NCI-H2196 (cell line): Measurements from ENCODE around the gene SMG6.

ENCODE experiments used
- DNase-seq: peaks from one replicate; lab custom pipeline; 2025; ENCODE audit not compliant: unreplicated experiment; lab: John Stamatoyannopoulos, UW

The SMG6 gene

DNA sequence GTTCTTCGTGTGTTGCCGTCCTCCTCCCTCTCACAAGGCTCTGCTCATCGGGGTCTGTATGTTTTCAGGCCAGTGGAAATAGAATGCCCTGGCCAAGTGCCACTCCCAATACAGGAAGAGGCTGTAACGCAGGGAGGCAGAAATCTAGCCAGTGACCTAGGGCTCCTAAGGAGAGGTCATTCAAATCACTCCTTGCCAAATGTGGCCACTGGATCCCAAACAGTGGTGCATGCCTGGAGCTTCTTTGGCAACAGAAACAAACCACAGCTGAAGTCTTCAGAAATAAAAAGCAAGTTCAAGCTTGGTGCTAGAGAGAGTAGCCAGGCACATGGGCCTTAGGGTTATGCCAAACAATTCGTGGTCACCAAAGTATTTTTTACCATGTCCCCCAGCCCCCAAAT is 66.1 kb downstream of the SMG6 start:
- no peak for DNase-seq

DNA sequence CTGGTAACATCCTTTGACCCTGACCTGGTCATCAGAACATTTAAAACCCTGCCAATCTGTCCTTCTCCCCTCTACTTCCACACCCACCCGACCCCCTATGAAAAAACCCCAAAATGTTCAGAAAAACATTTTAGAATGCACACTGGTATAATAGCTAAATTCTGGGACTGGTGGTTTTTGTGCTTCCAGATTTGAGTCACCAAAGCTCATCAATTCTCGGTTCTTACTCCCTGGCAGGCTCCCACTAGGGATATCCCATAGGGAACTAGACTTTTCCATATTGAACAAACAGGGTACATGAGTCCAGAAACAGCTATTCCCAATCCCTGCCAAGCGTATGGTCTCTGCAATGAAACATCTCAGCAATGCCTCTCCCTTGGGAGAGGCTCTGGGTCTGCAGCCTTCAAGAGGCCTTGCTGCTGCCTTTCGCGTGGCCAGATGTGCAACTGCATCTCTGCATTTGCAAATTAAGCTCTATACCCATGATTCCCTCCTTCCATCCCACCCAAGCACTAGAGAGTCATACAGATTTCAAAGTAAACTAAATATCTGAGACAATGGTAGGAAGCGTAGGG is 67.7 kb downstream of the SMG6 start:
- DNase-seq, result no peak

DNA sequence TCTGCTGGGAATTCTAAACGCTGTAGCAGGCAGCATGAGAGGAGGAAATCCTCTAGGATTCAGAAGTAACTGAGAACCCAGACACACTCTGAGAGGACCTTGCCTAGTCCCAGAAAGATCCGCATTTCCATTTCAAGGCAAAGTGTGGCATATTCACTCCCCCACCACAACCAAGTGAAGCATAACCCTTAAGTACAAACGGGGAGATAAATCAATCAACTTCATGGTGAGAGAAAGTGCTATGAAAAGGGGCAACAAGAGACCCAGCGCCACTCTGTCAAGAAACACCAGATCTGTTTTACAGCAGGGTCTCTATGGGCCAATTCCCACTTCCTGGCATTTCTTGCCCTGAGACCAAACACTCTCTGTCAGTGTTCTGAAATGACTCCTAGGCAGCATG is 68.3 kb downstream of the SMG6 start:
- no peak for DNase-seq

DNA sequence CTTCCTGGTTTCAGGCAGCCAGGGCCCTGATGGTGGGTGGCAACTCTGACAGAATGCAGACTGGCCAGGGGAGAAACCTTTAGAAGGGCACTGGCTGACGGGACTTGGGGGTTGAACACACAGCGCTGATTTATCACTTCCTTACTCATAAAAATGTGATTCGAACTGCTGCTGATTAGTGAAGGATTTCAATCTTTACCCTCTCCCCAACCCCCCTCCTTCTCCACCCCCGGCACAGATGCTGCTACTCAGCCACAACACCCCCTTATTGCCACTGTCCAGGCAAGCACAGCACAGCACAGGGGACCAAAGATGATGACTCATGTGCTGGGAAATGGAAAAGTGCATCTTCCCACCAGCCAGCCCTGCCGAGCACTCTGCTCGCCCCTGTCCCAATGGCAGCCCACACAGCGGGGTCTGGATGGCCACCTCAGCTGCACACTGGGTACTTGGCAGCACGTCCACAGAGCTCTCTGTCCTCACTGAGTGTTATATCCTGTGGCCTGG is 70.1 kb downstream of the SMG6 start:
- DNase-seq, result no peak

DNA sequence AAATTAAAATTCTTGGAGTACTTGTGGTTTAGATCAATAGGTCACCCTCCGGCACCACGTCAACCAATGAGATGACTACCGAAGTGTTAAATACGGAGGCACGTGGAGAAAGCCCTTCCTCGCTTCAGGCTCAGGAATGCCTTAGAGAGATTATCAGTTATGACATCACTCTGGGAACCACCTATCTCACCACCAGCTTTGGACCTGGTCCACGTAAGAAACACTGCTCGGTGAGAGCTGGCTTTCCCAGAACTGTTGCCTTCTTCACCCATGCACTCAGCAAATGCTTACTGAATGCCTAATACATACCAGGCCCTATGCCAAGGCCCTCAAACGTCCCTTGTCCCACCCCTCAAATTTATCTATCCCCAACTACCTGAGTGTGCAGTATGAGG is 71.3 kb downstream of the SMG6 start:
- no peak for DNase-seq

DNA sequence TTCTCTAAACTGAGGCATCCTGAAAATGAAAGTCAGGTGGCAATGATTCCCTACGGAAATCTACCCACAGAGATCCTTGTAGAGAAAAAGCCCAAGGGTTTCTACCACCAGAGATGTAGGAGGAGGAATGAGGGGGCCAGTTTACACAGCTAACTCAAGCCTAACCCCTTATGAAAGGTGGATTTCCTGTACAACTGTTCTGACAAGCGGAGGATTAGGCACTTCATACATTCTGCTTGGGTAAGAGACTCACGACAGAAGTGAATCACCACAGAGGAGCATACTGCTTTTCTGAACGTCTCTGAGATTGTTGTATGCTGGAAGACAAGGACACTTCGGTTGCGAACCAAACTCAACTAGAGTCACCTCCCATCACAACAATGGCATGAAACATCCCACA is 72.7 kb downstream of the SMG6 start:
- no peak for DNase-seq

DNA sequence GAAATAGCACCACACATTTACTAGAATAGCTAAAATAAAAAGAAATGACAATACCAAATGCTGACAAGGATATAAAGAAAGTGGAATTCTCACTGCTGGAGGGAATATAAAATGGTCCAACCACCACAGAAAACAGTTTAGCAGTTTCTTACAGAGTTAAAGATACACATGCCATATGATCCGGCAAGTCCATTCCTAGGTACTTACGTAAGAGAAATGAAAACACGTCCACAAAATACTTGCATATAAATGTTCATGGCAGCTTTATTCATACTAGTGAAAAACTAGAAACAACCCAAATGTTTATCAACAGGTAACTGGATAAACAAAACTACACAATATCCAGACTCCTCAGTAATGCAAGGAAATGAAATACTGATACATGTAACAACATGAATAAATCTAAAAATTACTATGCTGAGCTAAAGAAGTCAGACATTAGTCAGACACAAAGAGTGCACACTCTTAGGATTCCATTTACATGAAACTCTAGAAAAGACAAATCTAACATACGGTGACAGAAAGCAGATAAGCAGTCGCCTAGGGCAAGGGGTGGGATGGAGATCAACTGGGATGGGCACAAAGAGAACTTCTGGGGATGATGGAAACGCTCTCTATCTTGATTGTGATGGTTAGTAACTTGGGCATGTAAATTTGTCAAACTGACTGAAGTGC is 76.4 kb downstream of the SMG6 start:
- no peak for DNase-seq

DNA sequence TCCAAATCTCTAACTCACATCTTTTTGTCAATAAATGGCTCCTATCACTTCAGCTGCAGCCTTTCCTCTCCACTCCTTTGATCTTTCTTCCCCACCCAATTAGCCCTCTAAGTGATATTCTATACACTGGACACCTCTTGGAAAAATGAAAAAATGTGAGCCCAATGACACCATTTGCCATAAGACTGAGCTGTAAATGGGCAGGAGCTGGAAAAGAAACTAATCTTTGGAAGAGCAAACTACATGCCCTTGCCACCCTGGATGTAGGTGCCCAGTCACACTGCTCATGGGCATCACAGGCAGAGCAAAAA is 80.0 kb downstream of the SMG6 start:
- DNase-seq, result no peak

DNA sequence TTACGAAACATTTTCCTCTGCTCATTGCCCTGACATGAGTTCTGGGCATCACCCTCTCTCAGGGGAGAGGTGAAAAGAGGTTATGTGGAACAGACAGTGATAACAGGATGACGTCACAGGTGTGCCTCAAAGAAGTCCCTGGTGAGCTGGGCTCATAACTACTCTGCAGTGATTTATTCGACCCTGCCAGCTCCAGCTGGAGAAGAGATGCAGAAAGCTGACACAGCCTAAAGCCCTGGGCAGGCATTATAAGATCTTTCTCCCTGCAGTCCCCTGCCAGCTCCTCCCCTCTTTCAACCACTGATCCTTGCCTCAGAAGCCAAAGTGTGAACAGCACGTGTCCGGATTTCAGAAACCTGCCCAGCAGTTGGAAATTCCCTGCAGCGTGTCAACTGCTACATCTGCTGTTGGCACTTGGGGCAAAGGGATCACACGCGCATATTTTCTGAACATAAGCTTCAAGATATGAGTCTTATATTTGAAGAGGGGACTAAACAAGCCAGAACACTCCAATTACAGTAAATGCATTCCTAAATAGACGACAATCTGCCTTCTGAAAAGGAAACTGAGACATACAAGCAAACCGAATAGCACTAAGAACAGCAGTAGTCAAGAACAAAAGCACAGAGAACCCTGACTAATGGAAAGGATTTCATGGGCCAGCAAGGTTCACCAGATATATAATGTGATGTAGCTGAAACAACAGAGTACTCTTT is 80.5 kb downstream of the SMG6 start:
- no peak for DNase-seq

DNA sequence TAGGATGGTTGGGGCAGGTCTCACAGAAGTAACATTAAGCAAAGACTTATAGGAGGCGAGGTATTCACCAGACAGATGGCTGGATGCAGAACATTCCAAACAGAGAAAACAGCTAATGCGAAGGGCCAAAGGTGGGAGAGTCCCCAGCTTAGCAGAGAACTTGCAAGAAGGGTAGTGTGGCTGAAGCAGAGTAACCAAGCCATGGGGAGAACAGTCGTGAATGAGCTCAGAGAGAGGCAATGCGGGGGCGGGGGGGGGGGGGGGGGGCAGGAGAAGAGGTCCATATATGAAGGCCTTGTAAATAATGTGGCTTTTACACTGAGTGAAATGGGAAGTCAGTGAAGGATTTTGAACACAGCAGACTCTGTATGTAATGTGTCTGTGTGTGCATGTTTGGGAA is 81.3 kb downstream of the SMG6 start:
- DNase-seq, result no peak

DNA sequence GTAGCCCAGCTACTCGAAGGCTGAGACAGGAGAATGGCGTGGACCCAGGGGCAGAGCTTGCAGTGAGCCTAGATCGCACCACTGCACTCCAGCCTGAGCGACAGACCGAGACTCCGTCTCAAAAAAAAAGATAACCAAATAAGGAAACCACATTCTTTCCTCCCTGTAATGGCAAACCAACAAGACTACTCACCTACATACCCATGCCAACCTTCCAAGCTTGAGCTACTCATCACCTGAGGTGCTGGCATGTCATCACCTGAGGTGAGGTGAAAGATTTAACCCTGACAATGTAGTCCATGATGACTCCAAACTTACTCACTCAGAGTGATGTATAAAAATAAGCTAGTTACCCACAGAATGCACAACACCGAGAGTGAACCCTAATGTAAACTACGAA is 85.2 kb downstream of the SMG6 start:
- DNase-seq, result no peak

DNA sequence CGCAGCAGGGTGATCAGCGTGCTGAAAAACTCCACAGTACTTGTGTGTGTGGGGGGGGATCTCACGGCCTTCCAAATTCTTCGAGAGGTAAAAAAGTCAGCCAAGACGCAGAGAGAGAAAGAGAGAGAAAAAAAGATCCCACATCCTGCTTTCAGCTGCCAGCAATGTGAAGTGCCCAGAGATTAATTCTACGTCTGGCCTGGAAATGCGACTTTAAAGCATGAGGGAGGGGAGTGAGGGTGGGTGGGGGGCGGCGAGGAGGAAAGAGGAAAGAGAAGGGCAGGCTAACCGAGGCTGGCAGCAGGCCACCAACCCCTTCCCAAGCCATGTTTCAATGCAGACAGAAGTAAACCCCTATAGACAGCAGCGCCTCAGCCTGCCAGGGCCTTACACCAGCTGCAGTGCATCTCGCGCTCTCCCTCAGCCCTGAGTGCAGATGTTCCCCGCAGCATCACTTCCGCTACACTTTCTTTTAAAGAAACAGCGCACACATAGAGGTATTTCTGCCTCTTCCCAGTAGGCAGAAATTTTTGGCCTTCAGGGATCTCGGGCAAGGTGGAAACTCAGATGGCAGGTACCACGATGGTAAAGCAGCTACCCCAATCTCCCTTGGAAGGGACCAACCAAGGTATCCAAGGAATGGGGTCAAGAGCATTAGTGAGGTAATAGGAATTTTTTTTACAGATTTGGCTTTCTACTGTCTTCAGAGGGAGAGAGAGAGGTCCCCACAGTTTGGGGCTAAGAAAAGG is 87.8 kb downstream of the SMG6 start:
- no peak for DNase-seq

DNA sequence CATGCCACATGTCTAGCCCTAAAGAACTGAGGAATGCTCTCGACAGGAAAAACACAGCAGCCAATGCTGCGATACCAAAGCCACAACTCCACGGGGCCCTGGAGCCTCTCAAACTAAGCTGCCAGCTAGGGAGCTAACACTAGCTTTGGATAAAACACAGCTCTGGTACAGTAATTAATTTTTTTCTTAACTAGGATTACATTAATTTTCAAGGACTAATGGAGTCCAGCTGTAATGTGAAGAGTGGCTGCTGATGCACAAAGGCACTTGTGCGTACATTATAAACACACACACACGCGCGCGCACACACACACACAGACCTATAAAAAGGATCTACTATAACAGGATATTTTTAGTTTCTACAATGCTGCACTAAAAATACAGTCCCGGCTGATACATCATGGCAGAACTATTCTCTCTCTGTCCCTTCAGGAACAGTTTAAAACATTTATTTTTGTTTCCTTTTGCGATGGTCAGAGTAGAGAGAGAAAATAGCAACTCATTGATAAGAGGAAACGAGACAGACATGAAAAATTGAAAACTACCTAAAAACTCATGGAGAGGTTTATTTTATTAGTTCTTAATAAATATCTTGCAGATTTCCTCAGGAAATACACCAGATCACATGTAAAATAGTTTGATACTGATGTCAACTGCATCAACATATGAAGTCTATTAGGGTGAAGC is 88.5 kb downstream of the SMG6 start:
- no peak for DNase-seq

DNA sequence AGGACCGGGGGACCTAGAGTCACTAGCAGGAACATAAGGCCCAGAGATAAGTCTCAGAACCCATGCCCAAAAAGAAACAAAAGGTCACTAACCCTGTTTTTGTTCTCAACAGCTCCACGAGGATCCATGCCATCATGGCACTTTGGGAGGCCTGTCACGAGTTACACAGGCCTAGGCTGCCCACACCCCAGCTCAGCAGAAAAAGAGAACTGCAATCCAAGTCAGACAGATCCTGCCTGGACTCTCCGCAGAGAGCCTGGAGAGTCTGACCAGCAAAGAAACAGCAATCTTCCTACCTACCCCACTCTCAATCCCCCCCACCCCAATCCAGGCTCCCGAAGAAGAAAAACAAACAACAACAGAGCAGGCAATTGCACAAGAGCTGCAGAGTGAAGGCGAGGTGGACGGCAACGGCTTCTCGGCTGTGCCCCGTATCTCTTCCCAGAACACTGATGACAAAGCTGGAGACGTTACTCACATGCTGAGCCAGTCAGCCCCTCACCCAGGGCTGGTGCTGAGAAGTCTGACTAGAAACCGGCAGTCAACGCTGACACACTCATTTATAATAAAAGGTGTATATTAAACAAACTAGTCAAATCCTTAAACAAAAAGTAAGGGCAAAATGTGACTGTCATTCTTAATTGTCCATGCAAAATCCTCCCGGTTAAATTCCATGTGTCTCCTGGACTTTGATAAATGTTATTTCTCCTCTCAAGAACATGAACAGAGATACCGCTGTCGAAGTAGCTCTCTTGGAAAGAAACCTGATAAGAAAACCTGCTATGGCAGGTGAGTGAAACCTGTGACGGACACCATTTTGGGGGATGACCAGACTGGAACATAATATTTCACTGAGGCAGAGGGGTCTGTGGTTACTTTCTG is 89.3 kb downstream of the SMG6 start:
- DNase-seq, result no peak

DNA sequence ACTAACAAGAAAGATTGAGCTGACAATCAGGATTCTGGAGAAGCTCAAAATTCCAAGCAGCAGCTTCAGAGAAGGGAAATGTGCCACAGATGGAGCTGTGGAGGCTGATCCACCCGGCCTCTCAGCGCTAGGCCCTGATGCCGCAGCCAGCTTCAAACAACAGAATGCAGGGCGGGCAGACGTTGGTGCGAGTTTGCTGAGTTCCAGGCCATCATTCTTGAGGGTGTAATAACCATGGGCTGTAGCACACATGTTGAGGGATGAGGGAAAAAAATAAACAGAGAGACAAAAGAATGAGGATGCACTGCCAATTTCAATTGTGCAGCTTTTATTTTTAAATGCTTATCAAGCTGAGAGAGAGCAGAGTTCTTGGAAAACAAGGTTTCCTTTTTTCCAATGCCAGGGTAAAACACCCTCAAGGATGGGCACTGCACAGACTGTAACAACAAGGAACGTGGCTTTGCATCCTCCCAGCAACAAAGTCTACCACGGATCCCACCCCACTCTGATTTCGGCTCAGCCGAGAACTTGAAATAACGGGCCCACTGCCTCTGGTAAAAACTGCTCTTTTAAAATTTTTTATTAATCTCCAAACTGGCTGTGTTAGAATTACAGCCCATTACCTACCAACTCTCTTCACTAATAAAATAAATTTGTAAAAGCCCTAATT is 90.2 kb downstream of the SMG6 start:
- DNase-seq, result no peak

DNA sequence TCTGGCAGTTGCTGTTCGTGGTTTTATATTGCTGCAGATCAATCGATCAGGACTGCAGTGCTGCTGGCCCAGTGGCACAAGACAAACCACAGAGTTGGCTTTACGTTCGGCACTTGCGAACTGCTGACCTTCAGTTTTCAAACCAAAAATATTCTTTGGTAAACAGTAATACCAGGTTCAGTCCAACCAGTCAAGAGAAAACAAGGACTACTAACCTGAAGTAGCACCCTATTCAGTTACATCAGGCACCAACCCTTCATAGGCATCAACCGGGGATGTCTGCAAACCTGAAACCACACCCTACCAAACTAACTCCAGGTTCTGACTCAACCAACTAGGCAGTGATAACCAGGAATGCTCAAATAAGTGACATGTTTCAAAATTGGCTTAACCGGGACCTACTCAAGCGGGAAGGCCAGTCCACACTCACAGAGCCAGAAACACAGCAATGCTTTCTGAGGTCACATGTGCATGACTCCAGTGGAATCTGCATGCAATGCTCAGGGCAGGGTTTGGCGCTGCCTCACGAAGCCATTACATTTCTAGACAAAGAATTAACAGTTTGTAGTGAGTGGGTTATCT is 91.1 kb downstream of the SMG6 start:
- DNase-seq, result no peak

DNA sequence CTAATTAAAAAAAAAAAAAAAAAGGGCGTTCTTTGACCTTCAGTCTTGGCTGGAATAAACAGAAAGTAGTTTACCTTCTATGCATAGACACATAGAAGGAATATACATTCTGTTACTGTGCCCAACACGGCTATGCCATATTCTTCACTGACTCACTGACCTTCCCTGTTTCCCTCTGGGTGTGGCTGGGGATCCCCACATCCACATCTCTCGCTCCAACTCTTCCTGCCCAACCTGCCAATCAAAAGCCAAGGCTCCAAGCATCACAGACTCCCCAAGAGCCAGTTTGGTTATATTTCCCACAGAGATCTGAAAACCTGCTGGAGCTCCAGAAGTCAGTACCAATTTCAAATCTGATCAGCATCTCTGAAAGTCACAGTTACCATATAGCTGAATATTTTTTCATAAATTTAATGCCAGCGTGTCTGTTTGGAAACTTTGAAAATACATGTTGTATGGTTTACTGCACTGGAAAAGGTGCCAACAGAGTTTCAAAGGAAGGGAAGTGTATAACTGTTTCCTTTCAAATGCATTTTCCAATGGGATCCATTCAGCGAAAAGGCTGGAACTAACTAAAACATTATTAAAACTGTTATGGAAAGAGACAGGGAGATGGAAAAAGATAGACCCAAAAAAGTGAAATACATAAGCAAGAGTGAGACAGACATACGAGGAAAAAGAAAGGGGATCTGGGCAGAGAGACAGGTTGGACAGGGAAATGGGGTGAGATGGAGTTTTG is 91.8 kb downstream of the SMG6 start:
- DNase-seq, result no peak

DNA sequence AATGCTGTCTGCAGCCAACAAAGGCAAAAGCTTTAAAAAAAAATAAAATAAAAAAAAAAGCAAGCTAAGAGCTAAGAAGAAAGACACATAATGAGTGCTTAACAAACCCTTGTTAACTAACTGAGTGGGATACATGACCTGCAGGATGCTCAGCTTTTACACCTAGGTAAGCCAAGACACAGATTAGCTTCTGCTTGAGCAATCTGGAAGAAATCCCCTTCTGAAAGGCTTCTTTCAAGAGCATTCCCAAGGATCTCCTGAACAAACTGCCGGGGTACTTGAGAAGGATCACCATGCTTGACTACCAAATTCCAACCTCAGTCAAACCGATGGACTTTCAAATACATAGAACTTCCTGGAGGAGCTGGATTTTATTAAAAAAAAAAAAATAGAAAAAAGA is 92.9 kb downstream of the SMG6 start:
- DNase-seq, result no peak
